Esophagus muscularis mucosa (tissue), 4 donors: ENCODE measurements around the gene NLGN3. TPM values are rescaled to one million over a fixed set of nuclear protein-coding genes. Genes with fewer than 3 reads are reported as not detected.

Experiments used
- DNase-seq: peaks from one replicate; pipeline ENCODE4 v3.0.0-alpha.2; 2017; ENCODE audit errors: extremely low spot score
- H3K27ac ChIP-seq, 4 donors: fragments of 200-600 bp; sonication (generic); replicated peaks in 1 of 4; 1 replicate in 3 of 4; 2 replicates in 1 of 4; pipeline ENCODE4 v1.5.1; 2016 to 2019; ENCODE audit warnings: mild to moderate bottlenecking in 1 of 4
- H3K27me3 ChIP-seq, 4 donors: fragments of 200-600 bp; sonication (generic); one replicate each; pipeline versions ENCODE4 v1.5.1 to v1.6.0; 2016 to 2019
- H3K36me3 ChIP-seq, 4 donors: fragments of 200-600 bp; sonication (generic); one replicate each; pipeline ENCODE4 v1.5.1; 2016 to 2019
- H3K4me1 ChIP-seq, 4 donors: fragments of 200-600 bp; sonication (generic); one replicate each; pipeline ENCODE4 v1.5.1; 2016 to 2019
- H3K4me3 ChIP-seq, 4 donors: fragments of 200-600 bp; sonication (generic); 1 replicate in 2 of 4; 2 replicates in 2 of 4; pipeline ENCODE4 v1.5.1; 2016 to 2019; ENCODE audit warnings: mild to moderate bottlenecking in 4 of 4, moderate library complexity in 1 of 4
- H3K9me3 ChIP-seq, 4 donors: fragments of 200-600 bp; sonication (generic); 1 replicate in 3 of 4; 2 replicates in 1 of 4; pipeline ENCODE4 v1.5.1; 2016 to 2019
- CTCF ChIP-seq, 3 experiments: fragments of 200-600 bp in 2 of 3; fragments of 450-650 bp in 1 of 3; sonication (generic) in 2 of 3; IDR thresholded peaks; one replicate each; pipeline ENCODE4 v1.5.1; 2017 to 2019; ENCODE audit warnings: antibody characterized with exemption in 3 of 3, mild to moderate bottlenecking in 2 of 3, moderate library complexity in 1 of 3
- EP300 ChIP-seq: sonication (generic); formaldehyde crosslinking; IDR thresholded peaks from one replicate; pipeline ENCODE4 v1.6.1; 2017; ENCODE audit warnings: antibody characterized with exemption
- POLR2A ChIP-seq: fragments of 450-650 bp; IDR thresholded peaks from one replicate; pipeline ENCODE4 v1.6.1; 2017; ENCODE audit warnings: antibody characterized with exemption, moderate library complexity, mild to moderate bottlenecking, low read depth
- POLR2AphosphoS5 ChIP-seq, 2 donors: sonication (generic); formaldehyde crosslinking; IDR thresholded peaks; one replicate each; pipeline ENCODE4 v1.6.1; 2017; ENCODE audit warnings: antibody characterized with exemption in 2 of 2
- WGBS: methylation state at CpG from one replicate; pipeline ENCODE4 v1.1.5; 2018; 5-methylcytosine and 5-hydroxymethylcytosine counted together
- intact Hi-C: fragments of 100-400 bp; cut with DNase I; formaldehyde crosslinking; loops from one replicate; pipeline ENCODE4 v1.15.1; 2023
- total RNA-seq, 4 donors: library from RNA; depleted of rRNA; stranded (reverse); fragments of >200 nt; gene quantifications; one replicate each; pipeline versions ENCODE4 v1.1.0 to v1.2.1, GENCODE V29; 2016

NLGN3 gene
- total RNA-seq, 4 donors from 2014 or later, result 1.2 to 2.8 (median 2.4) TPM

- Histone ChIP-seq H3K36me3 (no peaks in the 10 kb centered on the region), H3K27ac (no peak overlapping the region), H3K9me3 (no peaks in the 10 kb centered on the region), H3K4me3 (no peak overlapping the region), H3K27me3 (no peaks in the 10 kb centered on the region), H3K4me1 (no peaks in the 10 kb centered on the region)
- intact Hi-C loops, result no loop called here
- DNase-seq, result no peak
- TF ChIP-seq POLR2A (no peak), EP300 (no peak), POLR2AphosphoS5 (IDR thresholded peaks at IDR 0.05) (no peak)
- WGBS, result 75% methylated on average over 4 of the region's 4 CpGs
Observed at GRCh38 chrX:71162981-71163380, 18.3 kb downstream of the NLGN3 start.

GRCh38 chrX:71164071-71164470, 19.4 kb downstream of the NLGN3 start:
- TF ChIP-seq CTCF (IDR thresholded peaks at IDR 0.05), result no peak
- TF ChIP-seq POLR2AphosphoS5 (IDR thresholded peaks at IDR 0.05), result no peak
- TF ChIP-seq EP300, result no peak
- TF ChIP-seq POLR2A, result no peak
- DNase-seq, result no peak

GRCh38 chrX:71166461-71166860, 21.8 kb downstream of the NLGN3 start:
- H3K27me3 ChIP-seq, result no peaks in the 10 kb centered on the region
- H3K9me3 ChIP-seq, result no peaks in the 10 kb centered on the region
- H3K4me3 ChIP-seq, result no peak overlapping the region
- no peak overlapping the region for H3K27ac ChIP-seq
- 76% methylated on average over 6 of the region's 6 CpGs for WGBS
- DNase-seq, result no peak
- TF ChIP-seq CTCF (IDR thresholded peaks at IDR 0.05), result no peak
- TF ChIP-seq POLR2AphosphoS5 (IDR thresholded peaks at IDR 0.05), result no peak
- no peak for TF ChIP-seq EP300
- TF ChIP-seq POLR2A, result no peak
- no peaks in the 10 kb centered on the region for H3K4me1 ChIP-seq
- intact Hi-C loops, result no loop called here
- peaks cover 0 to 5% (median 0%) of the 10 kb centered on the region in 4 donors for H3K36me3 ChIP-seq

More at GRCh38 chrX:71164071-71164470, 19.4 kb downstream of the NLGN3 start:
- Histone ChIP-seq H3K4me3 (no peak overlapping the region), H3K9me3 (no peaks in the 10 kb centered on the region), H3K27ac (no peak overlapping the region), H3K4me1 (no peaks in the 10 kb centered on the region), H3K27me3 (no peaks in the 10 kb centered on the region), H3K36me3 (no peaks in the 10 kb centered on the region)
- intact Hi-C loops, result no loop called here
- WGBS, result 89% methylated on average over 9 of the region's 12 CpGs

- Histone ChIP-seq H3K4me3 (no peak overlapping the region), H3K4me1 (no peaks in the 10 kb centered on the region), H3K27ac (no peak overlapping the region), H3K27me3 (no peaks in the 10 kb centered on the region), H3K9me3 (no peaks in the 10 kb centered on the region), H3K36me3 (peaks cover 0 to 5% (median 0%) of the 10 kb centered on the region in 4 donors)
- TF ChIP-seq CTCF (IDR thresholded peaks at IDR 0.05), result no peak
- TF ChIP-seq POLR2AphosphoS5 (IDR thresholded peaks at IDR 0.05), result no peak
- TF ChIP-seq EP300, result no peak
- TF ChIP-seq POLR2A, result no peak
- intact Hi-C loops, result no loop called here
- no peak for DNase-seq
- WGBS, result 87% methylated on average over 14 of the region's 17 CpGs
Observed at GRCh38 chrX:71167031-71167781, 22.6 kb downstream of the NLGN3 start.

- WGBS, result 96% methylated on average over 8 of the region's 8 CpGs
- intact Hi-C loops, result no loop called here
Observed at GRCh38 chrX:71168134-71168533, 23.5 kb downstream of the NLGN3 start.

More at GRCh38 chrX:71168134-71168533, 23.5 kb downstream of the NLGN3 start:
- H3K27ac ChIP-seq, result no peak overlapping the region
- TF ChIP-seq POLR2AphosphoS5 (IDR thresholded peaks at IDR 0.05) (no peak), EP300 (no peak), POLR2A (no peak), CTCF (IDR thresholded peaks at IDR 0.05) (no peak)
- H3K4me3 ChIP-seq, result no peak overlapping the region
- DNase-seq, result no peak
- no peaks in the 10 kb centered on the region for H3K27me3 ChIP-seq
- H3K4me1 ChIP-seq, result no peaks in the 10 kb centered on the region
- H3K9me3 ChIP-seq, result no peaks in the 10 kb centered on the region
- peaks cover 0 to 5% (median 0%) of the 10 kb centered on the region in 4 donors for H3K36me3 ChIP-seq
